Vagina (tissue), 2 donors: ENCODE data around the gene CYP26B1.

ENCODE experiments used
- CTCF ChIP-seq, 3 experiments: fragments of 450-650 bp in 2 of 3; fragments of 200-600 bp in 1 of 3; sonication (generic) in 1 of 3; IDR thresholded peaks; one replicate each; pipeline ENCODE4 v1.5.1; 2017 to 2019; ENCODE audit warnings: antibody characterized with exemption in 3 of 3, mild to moderate bottlenecking in 2 of 3, moderate library complexity in 2 of 3
- POLR2A ChIP-seq, 2 donors: fragments of 450-650 bp; IDR thresholded peaks; one replicate each; pipeline ENCODE4 v1.6.1; 2017; ENCODE audit warnings: antibody characterized with exemption in 2 of 2, mild to moderate bottlenecking in 2 of 2, moderate library complexity in 2 of 2

- TF ChIP-seq CTCF (IDR thresholded peaks at IDR 0.05) (no peak), POLR2A (IDR thresholded peaks at IDR 0.05) (no peak)
These were observed 11.7 kb upstream of the CYP26B1 start for GRCh38 chr2:72159211-72159993.
